Measurements from ENCODE around the gene TWIST2. TPM values are rescaled to one million over a fixed set of nuclear protein-coding genes. Genes with fewer than 3 reads are reported as not detected.

TWIST2 gene
- total RNA-seq, 2 donors from 2014 or later = 1.9 TPM; not detected in 1

DNA sequence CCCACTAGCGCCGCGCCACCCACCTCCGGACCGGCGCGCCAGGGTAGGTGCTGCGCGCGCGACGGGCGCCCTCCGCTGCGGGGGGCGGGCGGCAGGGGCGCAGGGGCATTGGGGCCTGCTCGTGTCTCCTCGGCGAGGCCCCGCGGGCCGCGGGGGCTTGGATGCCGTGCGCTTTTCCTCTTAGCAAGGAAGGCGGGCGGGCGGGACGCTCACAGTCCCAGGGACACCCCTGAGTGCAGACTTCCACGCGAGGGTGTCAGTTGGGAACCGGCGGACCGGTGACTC is 748 bp downstream of the TWIST2 start:
- no peak overlapping the region for H3K9ac ChIP-seq (ENCODE audit: extremely low read depth, low read length, poor library complexity, severe bottlenecking)
- 3 to 4% methylated on average over 5 to 36 of the region's 36 CpGs for WGBS, 2 experiments (ENCODE audit: insufficient coverage in 1 of 2, insufficient read length in 1 of 2)

DNA sequence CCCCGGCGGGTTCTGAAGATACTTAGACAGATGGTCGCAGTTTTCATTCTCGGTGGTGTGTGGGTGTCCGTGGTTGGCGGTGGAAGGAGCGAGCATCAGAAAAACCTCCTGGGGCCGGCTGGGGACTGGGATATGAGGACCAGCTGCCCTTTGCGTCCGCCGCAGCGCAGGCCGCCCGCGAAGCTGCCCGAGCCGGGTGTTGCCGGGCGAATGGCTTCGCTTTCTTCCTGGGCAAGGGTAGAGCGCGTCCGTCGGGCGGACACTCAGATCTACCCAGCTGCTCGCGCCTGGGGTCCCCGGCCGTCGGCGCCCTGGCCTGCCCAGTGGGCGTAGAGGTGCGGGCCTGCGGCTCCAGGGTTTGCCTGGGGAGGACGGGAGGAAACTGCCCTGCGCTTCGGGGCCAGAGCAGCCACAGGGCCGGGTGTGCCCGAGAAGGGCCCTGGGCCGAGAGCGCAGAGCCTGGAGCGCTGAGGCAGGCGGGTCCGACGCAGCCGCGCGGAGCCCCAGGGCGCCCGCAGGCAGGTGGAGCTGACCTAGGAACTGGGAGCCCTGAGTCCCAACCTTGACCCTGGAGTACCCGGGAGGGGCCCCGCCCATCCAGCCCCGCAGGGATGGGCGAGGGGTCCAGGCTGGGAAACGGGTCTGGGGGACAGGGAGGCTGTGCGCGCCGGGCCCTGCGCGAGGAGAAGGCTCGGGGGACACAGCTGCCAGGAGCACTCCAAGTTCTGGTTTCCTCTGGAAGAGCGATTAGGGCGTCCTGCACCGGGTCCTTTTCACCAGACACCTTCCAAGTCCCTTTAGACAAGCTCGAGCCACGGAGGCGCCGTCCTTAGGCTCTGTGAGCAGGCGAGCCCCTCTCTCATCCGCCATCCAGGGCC is 1.3 kb downstream of the TWIST2 start:
- no peaks in the 10 kb centered on the region for H3K36me3 Mint-ChIP-seq (ENCODE audit: low read depth)
- Histone ChIP-seq H3K27me3 (ENCODE audit: control insufficient read depth, insufficient read depth, low read length, poor library complexity, severe bottlenecking) (peaks cover 85% of the 10 kb centered on the region), H3K4me1 (ENCODE audit: control insufficient read depth, insufficient read depth, low read length) (no peaks in the 10 kb centered on the region), H3K4me3 (ENCODE audit: low read length) (peak overlapping the region; percentile 75), H3K9me3 (ENCODE audit: control insufficient read depth, low read length) (no peaks in the 10 kb centered on the region), H3K27ac (ENCODE audit: low read depth, low read length) (no peak overlapping the region), H3K9ac (ENCODE audit: extremely low read depth, low read length, poor library complexity, severe bottlenecking) (no peak overlapping the region), H3K36me3 (ENCODE audit: control insufficient read depth, insufficient read depth, low read length) (no peaks in the 10 kb centered on the region)
- H3K4me3 Mint-ChIP-seq = peak overlapping the region; percentile 56
- no peaks in the 10 kb centered on the region for H3K9me3 Mint-ChIP-seq
- WGBS, 2 experiments (ENCODE audit: insufficient coverage in 1 of 2, insufficient read length in 1 of 2) = 8 to 9% methylated on average over 38 to 70 of the region's 70 CpGs
- DNase-seq = peak; percentile 72
- TF ChIP-seq, protein P1, sequence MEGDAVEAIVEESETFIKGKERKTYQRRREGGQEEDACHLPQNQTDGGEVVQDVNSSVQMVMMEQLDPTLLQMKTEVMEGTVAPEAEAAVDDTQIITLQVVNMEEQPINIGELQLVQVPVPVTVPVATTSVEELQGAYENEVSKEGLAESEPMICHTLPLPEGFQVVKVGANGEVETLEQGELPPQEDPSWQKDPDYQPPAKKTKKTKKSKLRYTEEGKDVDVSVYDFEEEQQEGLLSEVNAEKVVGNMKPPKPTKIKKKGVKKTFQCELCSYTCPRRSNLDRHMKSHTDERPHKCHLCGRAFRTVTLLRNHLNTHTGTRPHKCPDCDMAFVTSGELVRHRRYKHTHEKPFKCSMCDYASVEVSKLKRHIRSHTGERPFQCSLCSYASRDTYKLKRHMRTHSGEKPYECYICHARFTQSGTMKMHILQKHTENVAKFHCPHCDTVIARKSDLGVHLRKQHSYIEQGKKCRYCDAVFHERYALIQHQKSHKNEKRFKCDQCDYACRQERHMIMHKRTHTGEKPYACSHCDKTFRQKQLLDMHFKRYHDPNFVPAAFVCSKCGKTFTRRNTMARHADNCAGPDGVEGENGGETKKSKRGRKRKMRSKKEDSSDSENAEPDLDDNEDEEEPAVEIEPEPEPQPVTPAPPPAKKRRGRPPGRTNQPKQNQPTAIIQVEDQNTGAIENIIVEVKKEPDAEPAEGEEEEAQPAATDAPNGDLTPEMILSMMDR (conservative IDR thresholded peaks at IDR 0.05) = no peak
- H3K4me1 Mint-ChIP-seq = no peaks in the 10 kb centered on the region
- H3K27ac Mint-ChIP-seq = no peak overlapping the region
- peaks cover 73% of the 10 kb centered on the region for H3K27me3 Mint-ChIP-seq (ENCODE audit: insufficient read depth)

More for the DNA sequence above, 748 bp downstream of the TWIST2 start:
- Mint-ChIP-seq H3K27ac (no peak overlapping the region), H3K27me3 (ENCODE audit: insufficient read depth) (peaks cover 77% of the 10 kb centered on the region), H3K36me3 (ENCODE audit: low read depth) (no peaks in the 10 kb centered on the region), H3K4me1 (no peaks in the 10 kb centered on the region), H3K4me3 (peak overlapping the region; percentile 56), H3K9me3 (no peaks in the 10 kb centered on the region)
- TF ChIP-seq, protein P1 (conservative IDR thresholded peaks at IDR 0.05) = no peak
- DNase-seq = peak; percentile 59
- peak overlapping the region; percentile 75 for H3K4me3 ChIP-seq (ENCODE audit: low read length)
- H3K4me1 ChIP-seq (ENCODE audit: control insufficient read depth, insufficient read depth, low read length) = no peaks in the 10 kb centered on the region
- H3K27ac ChIP-seq (ENCODE audit: low read depth, low read length) = no peak overlapping the region
- H3K36me3 ChIP-seq (ENCODE audit: control insufficient read depth, insufficient read depth, low read length) = no peaks in the 10 kb centered on the region
- no peaks in the 10 kb centered on the region for H3K9me3 ChIP-seq (ENCODE audit: control insufficient read depth, low read length)
- H3K27me3 ChIP-seq (ENCODE audit: control insufficient read depth, insufficient read depth, low read length, poor library complexity, severe bottlenecking) = peaks cover 85% of the 10 kb centered on the region

DNA sequence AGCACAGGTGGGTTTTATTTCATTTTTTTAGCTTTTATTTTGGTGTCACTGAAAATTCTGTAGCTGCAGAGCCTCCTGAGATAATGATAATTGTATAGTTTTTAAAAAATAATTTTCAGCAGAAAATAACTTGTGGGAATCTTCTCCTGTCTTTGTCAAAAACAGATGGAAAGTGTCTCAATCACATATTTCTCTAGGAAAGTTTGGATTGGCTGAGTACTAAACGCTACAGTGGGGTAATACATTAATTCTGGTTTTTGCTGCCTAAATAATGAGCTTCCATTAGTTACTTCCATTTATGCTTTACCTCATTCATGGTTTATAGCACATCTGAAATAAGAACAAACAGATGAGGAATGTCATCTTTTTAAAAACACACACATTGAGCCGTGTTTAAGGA is 2.2 kb downstream of the TWIST2 start:
- no peak overlapping the region for H3K27ac Mint-ChIP-seq
- WGBS, 2 experiments (ENCODE audit: insufficient coverage in 1 of 2, insufficient read length in 1 of 2) = 80 to 87% methylated on average over 1 to 2 of the region's 2 CpGs
- no peaks in the 10 kb centered on the region for H3K4me1 ChIP-seq (ENCODE audit: control insufficient read depth, insufficient read depth, low read length)
- TF ChIP-seq, protein P1 (conservative IDR thresholded peaks at IDR 0.05) = no peak
- no peaks in the 10 kb centered on the region for H3K36me3 Mint-ChIP-seq (ENCODE audit: low read depth)
- no peaks in the 10 kb centered on the region for H3K9me3 Mint-ChIP-seq
- H3K27ac ChIP-seq (ENCODE audit: low read depth, low read length) = no peak overlapping the region
- H3K9ac ChIP-seq (ENCODE audit: extremely low read depth, low read length, poor library complexity, severe bottlenecking) = no peak overlapping the region
- no peaks in the 10 kb centered on the region for H3K4me1 Mint-ChIP-seq
- no peak for DNase-seq
- peaks cover 85% of the 10 kb centered on the region for H3K27me3 ChIP-seq (ENCODE audit: control insufficient read depth, insufficient read depth, low read length, poor library complexity, severe bottlenecking)
- no peaks in the 10 kb centered on the region for H3K9me3 ChIP-seq (ENCODE audit: control insufficient read depth, low read length)
- no peaks in the 10 kb centered on the region for H3K36me3 ChIP-seq (ENCODE audit: control insufficient read depth, insufficient read depth, low read length)
- no peak overlapping the region for H3K4me3 Mint-ChIP-seq
- no peak overlapping the region for H3K4me3 ChIP-seq (ENCODE audit: low read length)
- peaks cover 68% of the 10 kb centered on the region for H3K27me3 Mint-ChIP-seq (ENCODE audit: insufficient read depth)

Measured in endodermal cell (in vitro differentiated cells).